NT2/D1 (cell line): ENCODE data around the gene COPE.

ENCODE experiments used
- DNase-seq: peaks from one replicate; pipeline ENCODE4 v3.0.0-alpha.2; 2011; ENCODE audit warnings: low read depth, low spot score
- H3K27me3 ChIP-seq: 2 replicates; pipeline ENCODE4 v1.6.0; 2011; ENCODE audit warnings: mild to moderate bottlenecking; ENCODE audit not compliant: insufficient read length, insufficient read depth
- H3K36me3 ChIP-seq: 2 replicates; pipeline ENCODE4 v1.6.1; 2011; ENCODE audit warnings: mild to moderate bottlenecking, low read length, mixed read lengths; ENCODE audit not compliant: insufficient read depth, insufficient read length
- H3K4me1 ChIP-seq: 2 replicates; pipeline ENCODE4 v1.5.1; 2011; ENCODE audit not compliant: insufficient read depth, insufficient read length
- H3K4me3 ChIP-seq: 2 replicates; pipeline ENCODE4 v1.5.1; 2011; ENCODE audit warnings: low read depth; ENCODE audit not compliant: insufficient read length
- H3K9ac ChIP-seq: 2 replicates; pipeline ENCODE4 v1.6.0; 2011; ENCODE audit warnings: low read depth; ENCODE audit not compliant: insufficient read length
- H3K9me3 ChIP-seq: 2 replicates; pipeline ENCODE4 v1.5.1; 2011; ENCODE audit warnings: mild to moderate bottlenecking, low read length; ENCODE audit not compliant: insufficient read depth
- SUZ12 ChIP-seq: IDR thresholded peaks from 2 replicates; pipeline ENCODE4 v1.6.1; 2011; ENCODE audit not compliant: insufficient read length, insufficient read depth; ENCODE audit errors: extremely low read depth
- YY1 ChIP-seq: IDR thresholded peaks from 2 replicates; pipeline ENCODE4 v1.6.1; 2011; ENCODE audit not compliant: insufficient read length, insufficient read depth
- ZNF274 ChIP-seq: IDR thresholded peaks from 2 replicates; pipeline ENCODE4 v1.6.1; 2011; ENCODE audit warnings: mild to moderate bottlenecking, low read depth, low read length

The COPE gene

DNA sequence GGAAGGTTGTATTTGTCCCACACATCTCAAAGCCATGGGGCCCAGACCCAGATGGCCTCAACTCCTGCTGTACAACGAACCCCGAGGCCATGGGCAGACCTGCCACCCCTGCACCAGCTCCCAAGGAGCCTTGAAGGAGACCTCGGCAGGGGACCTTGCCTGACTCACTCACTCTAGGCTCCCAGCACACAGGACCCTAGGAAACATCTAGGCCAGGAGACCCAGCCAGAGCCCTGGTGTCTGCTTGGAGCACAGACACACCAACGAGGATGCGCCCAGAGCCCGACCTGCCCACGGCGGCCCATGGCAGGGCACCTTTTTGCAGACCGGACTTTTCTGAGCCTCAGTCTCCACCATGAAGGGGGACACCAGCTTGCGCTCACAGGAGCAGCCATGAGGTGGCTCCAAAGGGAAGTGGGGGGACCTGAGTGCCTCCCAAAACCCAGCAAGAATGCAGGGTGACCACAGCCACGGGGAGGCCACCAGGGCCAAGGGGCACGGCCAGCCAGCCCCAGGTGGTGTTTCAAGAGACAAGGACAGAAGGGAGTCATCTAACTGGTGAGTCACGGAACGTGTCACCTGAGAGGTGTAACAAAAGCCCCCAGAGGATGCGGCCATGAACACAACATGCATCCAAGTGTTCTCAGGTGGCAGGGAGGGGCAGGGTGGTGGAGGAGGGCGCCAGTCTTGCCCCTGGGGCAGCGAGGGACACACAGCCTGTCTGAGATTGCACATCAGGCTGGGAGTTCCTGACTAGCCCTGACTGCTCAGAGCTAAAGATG is 18.3 kb downstream of the COPE start:
- H3K9me3 ChIP-seq: no peaks in the 10 kb centered on the region
- DNase-seq: no peak
- H3K4me3 ChIP-seq: no peak overlapping the region
- H3K4me1 ChIP-seq: peaks cover 12% of the 10 kb centered on the region
- H3K9ac ChIP-seq: no peak overlapping the region
- H3K27me3 ChIP-seq: no peaks in the 10 kb centered on the region
- no peak for TF ChIP-seq SUZ12
- no peak for TF ChIP-seq ZNF274
- no peak for TF ChIP-seq YY1
- peaks cover 64% of the 10 kb centered on the region for H3K36me3 ChIP-seq

DNA sequence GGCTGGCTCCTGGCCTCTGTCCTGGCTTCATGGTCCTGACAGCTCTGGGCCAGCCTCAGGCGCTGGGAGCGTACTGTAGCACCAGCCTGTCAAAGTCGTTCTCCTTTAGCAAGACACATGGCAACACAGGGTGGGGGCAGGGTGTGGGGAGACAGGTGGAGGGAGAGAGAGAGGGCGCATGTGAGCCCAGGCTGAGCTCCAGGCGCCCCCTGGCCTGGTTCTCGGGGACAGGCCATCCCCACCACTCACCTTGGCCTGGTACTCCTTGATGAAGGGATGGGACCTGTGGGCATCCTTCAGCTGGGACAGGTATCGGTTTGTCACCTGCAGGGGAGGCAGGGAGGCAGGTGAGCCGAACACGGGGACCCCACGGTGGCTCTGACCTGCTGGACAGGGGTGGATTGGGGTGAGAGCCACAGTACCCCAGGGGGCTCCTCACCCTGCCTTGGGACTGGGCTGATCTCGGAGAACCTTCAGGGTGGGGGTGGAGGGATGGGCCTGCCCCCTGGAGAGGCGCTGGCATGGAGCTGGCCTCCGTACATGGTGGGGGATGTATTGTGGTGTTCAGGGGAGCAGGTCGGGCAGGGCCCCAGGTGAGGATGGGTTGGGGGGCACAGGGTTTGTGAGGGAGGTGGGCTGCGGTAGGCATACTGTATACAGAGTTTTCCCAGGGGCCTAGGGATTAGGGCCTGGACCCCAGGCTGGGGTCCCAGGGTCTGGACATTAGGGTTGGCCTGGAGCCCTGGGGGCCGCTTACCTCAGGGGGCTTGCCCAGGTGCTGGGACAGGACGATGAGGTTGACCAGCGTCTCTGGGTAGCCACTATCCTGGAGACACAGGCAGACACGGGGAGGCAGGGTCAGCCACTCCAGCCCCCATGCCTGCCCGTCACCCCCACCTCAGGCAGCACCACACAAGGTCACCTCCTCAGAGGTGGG is 19.3 kb downstream of the COPE start:
- peaks cover 8% of the 10 kb centered on the region for H3K4me1 ChIP-seq
- no peaks in the 10 kb centered on the region for H3K9me3 ChIP-seq
- H3K36me3 ChIP-seq: peaks cover 54% of the 10 kb centered on the region
- H3K4me3 ChIP-seq: no peak overlapping the region
- DNase-seq: no peak
- no peaks in the 10 kb centered on the region for H3K27me3 ChIP-seq
- TF ChIP-seq ZNF274 (no peak), SUZ12 (no peak), YY1 (no peak)
- no peak overlapping the region for H3K9ac ChIP-seq

GRCh38 chr19:18898607-18899408 is 20.4 kb downstream of the COPE start:
- DNase-seq: no peak
- H3K9ac ChIP-seq: peak overlapping the region; percentile 10
- peaks cover 10% of the 10 kb centered on the region for H3K4me1 ChIP-seq
- H3K9me3 ChIP-seq: no peaks in the 10 kb centered on the region
- no peak for TF ChIP-seq ZNF274
- no peaks in the 10 kb centered on the region for H3K27me3 ChIP-seq
- H3K36me3 ChIP-seq: peaks cover 44% of the 10 kb centered on the region
- no peak overlapping the region for H3K4me3 ChIP-seq

- TF ChIP-seq SUZ12 (no peak), ZNF274 (no peak), YY1 (no peak)
- Histone ChIP-seq H3K4me3 (no peak overlapping the region), H3K36me3 (peaks cover 41% of the 10 kb centered on the region), H3K9me3 (no peaks in the 10 kb centered on the region), H3K27me3 (no peaks in the 10 kb centered on the region), H3K4me1 (peaks cover 10% of the 10 kb centered on the region), H3K9ac (peak overlapping the region; percentile 10)
- no peak for DNase-seq
Observed at GRCh38 chr19:18898081-18898606, 21.0 kb downstream of the COPE start.

GRCh38 chr19:18897094-18898029 is 21.8 kb downstream of the COPE start:
- Histone ChIP-seq H3K36me3 (peaks cover 39% of the 10 kb centered on the region), H3K9me3 (no peaks in the 10 kb centered on the region), H3K9ac (no peak overlapping the region), H3K4me3 (no peak overlapping the region), H3K27me3 (no peaks in the 10 kb centered on the region), H3K4me1 (peaks cover 10% of the 10 kb centered on the region)
- TF ChIP-seq ZNF274: no peak
- DNase-seq: no peak

DNA sequence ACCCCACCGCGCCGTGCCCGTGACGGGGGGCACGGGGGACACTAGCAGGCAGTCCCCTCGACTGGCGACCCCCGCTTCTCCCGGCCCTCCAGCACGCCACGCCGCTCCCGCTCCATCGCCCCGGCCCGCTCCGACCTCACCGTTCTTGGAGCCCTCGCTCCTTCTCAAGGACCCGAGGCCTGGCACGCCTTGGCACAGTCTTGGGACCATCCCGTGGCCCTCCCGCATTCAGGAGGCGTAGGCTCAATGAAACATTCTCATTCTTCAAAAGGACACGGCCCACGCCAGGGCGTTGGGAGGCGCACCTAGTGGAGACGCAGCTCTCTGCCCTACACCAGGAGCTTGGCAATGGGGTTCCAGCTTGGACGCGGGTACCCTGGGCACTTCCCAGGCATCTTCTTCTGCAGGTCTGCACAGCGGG is 22.8 kb downstream of the COPE start:
- TF ChIP-seq SUZ12 (no peak), YY1 (no peak)

More for the DNA sequence above, 22.8 kb downstream of the COPE start:
- H3K36me3 ChIP-seq: peaks cover 39% of the 10 kb centered on the region
- H3K27me3 ChIP-seq: no peaks in the 10 kb centered on the region
- H3K9me3 ChIP-seq: no peaks in the 10 kb centered on the region
- H3K4me1 ChIP-seq: peaks cover 10% of the 10 kb centered on the region
- DNase-seq: no peak
- H3K9ac ChIP-seq: no peak overlapping the region
- no peak overlapping the region for H3K4me3 ChIP-seq
